Liver (tissue), 9 donors: ENCODE results near the gene OR10J4. TPM values are rescaled to one million over a fixed set of nuclear protein-coding genes. Genes with fewer than 3 reads are reported as not detected.
"Not testable (repeated sequence)": the region's sequence is repeated elsewhere in the genome, so short reads cannot be mapped to it uniquely, and the experiment has no call there.

Experiments used
- DNase-seq: peaks from one replicate; pipeline ENCODE4 v3.0.0-alpha.2; 2017; ENCODE audit warnings: low spot score
- H3K27ac ChIP-seq, 2 donors: one replicate each; pipeline ENCODE4 v1.7.0; 2013; ENCODE audit warnings: inconsistent platforms in 2 of 2, low read length in 2 of 2, control low read depth in 1 of 2, low read depth in 1 of 2, mild to moderate bottlenecking in 1 of 2
- H3K27me3 ChIP-seq, 4 donors: one replicate each; pipeline versions ENCODE4 v1.6.1 to v1.7.0; 2013; ENCODE audit warnings: low read length in 3 of 4, inconsistent platforms in 1 of 4, mild to moderate bottlenecking in 1 of 4, moderate library complexity in 1 of 4; ENCODE audit not compliant: control insufficient read depth in 4 of 4, insufficient read depth in 4 of 4
- H3K36me3 ChIP-seq, 4 donors: one replicate each; pipeline versions ENCODE4 v1.6.1 to v1.7.0; 2013; ENCODE audit warnings: low read length in 3 of 4, mild to moderate bottlenecking in 3 of 4, low read depth in 1 of 4, moderate library complexity in 1 of 4; ENCODE audit not compliant: control insufficient read depth in 4 of 4, insufficient read depth in 3 of 4
- H3K4me1 ChIP-seq, 4 donors: one replicate each; pipeline versions ENCODE4 v1.6.1 to v1.7.0; 2013; ENCODE audit warnings: low read length in 3 of 4, mild to moderate bottlenecking in 3 of 4, moderate library complexity in 1 of 4; ENCODE audit not compliant: control insufficient read depth in 4 of 4, insufficient read depth in 4 of 4
- H3K4me3 ChIP-seq, 3 donors: one replicate each; pipeline versions ENCODE4 v1.6.1 to v1.7.0; 2013; ENCODE audit warnings: low read length in 3 of 3, control low read depth in 1 of 3, low read depth in 1 of 3, mild to moderate bottlenecking in 1 of 3
- H3K9ac ChIP-seq, 2 donors: one replicate each; pipeline ENCODE4 v1.7.0; 2013; ENCODE audit warnings: low read length in 2 of 2, mild to moderate bottlenecking in 2 of 2, moderate library complexity in 2 of 2, control low read depth in 1 of 2, low read depth in 1 of 2
- H3K9me3 ChIP-seq, 4 donors: one replicate each; pipeline versions ENCODE4 v1.6.1 to v1.7.0; 2013; ENCODE audit warnings: low read length in 3 of 4; ENCODE audit not compliant: control insufficient read depth in 4 of 4
- FOXA1 ChIP-seq: IDR thresholded peaks from 2 replicates; pipeline ENCODE4 v1.6.1; 2016; ENCODE audit warnings: antibody characterized with exemption
- FOXA2 ChIP-seq: IDR thresholded peaks from 2 replicates; pipeline ENCODE4 v1.6.1; 2016; ENCODE audit warnings: antibody characterized with exemption
- GABPA ChIP-seq, 2 donors: IDR thresholded peaks in 1 of 2; conservative IDR thresholded peaks in 1 of 2; 2 replicates each; pipeline ENCODE4 v1.6.1; 2016; ENCODE audit warnings: antibody characterized with exemption in 2 of 2, mild to moderate bottlenecking in 1 of 2, moderate library complexity in 1 of 2
- HNF4G ChIP-seq: IDR thresholded peaks from 2 replicates; pipeline ENCODE4 v1.6.1; 2016; ENCODE audit warnings: antibody characterized with exemption
- JUND ChIP-seq, 2 donors: IDR thresholded peaks; 2 replicates each; pipeline ENCODE4 v1.6.1; 2016; ENCODE audit warnings: antibody characterized with exemption in 2 of 2
- NR2F2 ChIP-seq: IDR thresholded peaks from 2 replicates; pipeline ENCODE4 v1.6.1; 2016; ENCODE audit warnings: antibody characterized with exemption
- RAD21 ChIP-seq, 2 donors: IDR thresholded peaks; 2 replicates each; pipeline ENCODE4 v1.6.1; 2016; ENCODE audit warnings: antibody characterized with exemption in 2 of 2, mild to moderate bottlenecking in 2 of 2
- SP1 ChIP-seq: IDR thresholded peaks from 2 replicates; pipeline ENCODE4 v1.6.1; 2018; ENCODE audit warnings: antibody characterized with exemption, mild to moderate bottlenecking
- TAF1 ChIP-seq: conservative IDR thresholded peaks from 2 replicates; pipeline ENCODE4 v1.6.1; 2016; ENCODE audit warnings: antibody characterized with exemption, mild to moderate bottlenecking
- YY1 ChIP-seq: IDR thresholded peaks from 2 replicates; pipeline ENCODE4 v1.6.1; 2016; ENCODE audit warnings: antibody characterized with exemption, mild to moderate bottlenecking
- WGBS: extraction: QIAGEN DNeasy Blood & Tissue Kit; methylation state at CpG from one replicate; pipeline ENCODE4 v1.1.7; 2013; 5-methylcytosine and 5-hydroxymethylcytosine counted together
- polyA plus RNA-seq, 2 donors: library from polyadenylated mRNA; stranded (reverse) in 1 of 2; unstranded in 1 of 2; fragments of 200-250 nt in 1 of 2; fragments of >200 nt in 1 of 2; fragmentation: Nextera tagmentation in 1 of 2; extraction: Ambion mirVana in 1 of 2; gene quantifications; one replicate each; pipeline versions ENCODE4 v1.2.1 to v1.2.3, GENCODE V29; 2013 to 2015
- total RNA-seq, 2 donors: library from RNA; depleted of rRNA; stranded (reverse); fragments of >200 nt; gene quantifications; one replicate each; pipeline ENCODE4 v1.2.3, GENCODE V29; 2014
- TF ChIP-seq, protein P1 (sequence below): IDR thresholded peaks from 2 replicates; pipeline ENCODE4 v1.6.1; 2016; ENCODE audit warnings: antibody characterized with exemption
- TF ChIP-seq, protein P2 (sequence below): IDR thresholded peaks from 2 replicates; pipeline ENCODE4 v1.6.1; 2016; ENCODE audit warnings: antibody characterized with exemption, mild to moderate bottlenecking
- donor health status: healthy.
- donor health status: healthy.
- donor health status: healthy.
- donor health status: healthy.
- donor health status: healthy.

OR10J4 gene
- total and polyA plus RNA-seq, 4 donors = not detected

DNA sequence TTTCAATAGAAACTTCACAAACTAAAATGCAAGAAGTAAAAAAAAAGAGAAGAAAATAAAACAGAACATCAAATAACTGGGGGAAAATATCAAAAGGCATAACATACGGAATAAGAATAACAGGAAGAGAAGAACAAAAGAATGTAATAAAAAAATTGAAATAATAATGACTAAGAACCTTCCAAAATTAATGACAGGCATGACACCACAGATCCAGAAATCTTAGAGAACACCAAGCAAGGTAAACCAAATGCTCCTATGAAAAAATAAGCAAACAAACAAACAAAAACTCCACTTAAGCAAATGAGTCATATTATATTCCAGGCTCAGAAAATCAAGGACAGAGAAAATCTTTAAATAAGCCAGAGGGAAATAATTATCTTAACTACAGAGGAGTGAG lies 16.2 kb downstream of the OR10J4 start:
- no peak overlapping the region for H3K9ac ChIP-seq
- WGBS = 85% methylated on average over 1 of the region's 1 CpG

DNA sequence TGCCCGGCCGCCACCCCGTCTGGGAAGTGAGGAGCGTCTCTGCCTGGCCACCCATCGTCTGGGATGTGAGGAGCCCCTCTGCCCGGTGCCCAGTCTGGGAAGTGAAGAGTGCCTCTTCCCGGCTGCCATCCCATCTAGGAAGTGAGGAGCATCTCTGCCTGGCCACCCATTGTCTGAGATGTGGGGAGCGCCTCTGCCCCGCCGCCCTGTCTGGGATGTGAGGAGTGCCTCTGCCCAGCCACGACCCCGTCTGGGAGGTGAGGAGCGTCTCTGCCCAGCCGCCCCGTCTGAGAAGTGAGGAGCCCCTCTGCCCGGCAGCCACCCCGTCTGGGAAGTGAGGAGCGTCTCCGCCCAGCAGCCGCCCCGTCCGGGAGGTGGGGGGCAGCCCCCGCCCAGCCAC lies 17.6 kb downstream of the OR10J4 start:
- WGBS = 95% methylated on average over 22 of the region's 23 CpGs
- H3K9ac ChIP-seq, DNase-seq, H3K36me3 ChIP-seq, H3K27ac ChIP-seq, H3K4me1 ChIP-seq, H3K27me3 ChIP-seq, H3K9me3 ChIP-seq, H3K4me3 ChIP-seq: not testable (repeated sequence)

More for the DNA sequence above, 16.2 kb downstream of the OR10J4 start:
- Histone ChIP-seq H3K36me3 (no peaks in the 10 kb centered on the region), H3K4me3 (no peak overlapping the region), H3K27me3 (no peaks in the 10 kb centered on the region), H3K27ac (no peak overlapping the region), H3K4me1 (peaks cover 4 to 17% (median 15%) of the 10 kb centered on the region in 4 donors), H3K9me3 (no peaks in the 10 kb centered on the region)
- no peak for DNase-seq
- TF ChIP-seq JUND (IDR thresholded peaks at IDR 0.05) (no peak), SP1 (no peak), HNF4G (no peak), YY1 (no peak), FOXA1 (no peak), RAD21 (IDR thresholded peaks at IDR 0.05) (no peak)
- TF ChIP-seq, protein P1, sequence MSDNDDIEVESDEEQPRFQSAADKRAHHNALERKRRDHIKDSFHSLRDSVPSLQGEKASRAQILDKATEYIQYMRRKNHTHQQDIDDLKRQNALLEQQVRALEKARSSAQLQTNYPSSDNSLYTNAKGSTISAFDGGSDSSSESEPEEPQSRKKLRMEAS = no peak

DNA sequence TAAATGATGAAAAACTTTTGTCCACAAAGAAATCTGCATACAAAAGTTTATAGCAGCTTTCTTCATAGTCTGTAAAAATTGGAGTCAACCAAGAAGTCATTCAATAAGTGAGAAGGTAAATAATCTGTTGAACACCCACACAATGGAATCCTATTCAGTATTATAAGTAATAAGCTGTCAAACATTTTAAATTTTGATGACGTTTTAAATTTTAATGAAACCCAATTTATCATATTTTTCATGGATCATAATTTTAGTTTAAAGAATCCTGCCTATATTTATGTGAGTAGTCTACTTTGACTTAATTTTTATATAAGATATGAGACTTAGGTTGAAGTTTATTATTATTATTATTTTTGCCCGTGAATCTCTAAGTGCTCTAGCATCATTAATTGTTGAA lies 27.5 kb downstream of the OR10J4 start:
- H3K9ac ChIP-seq = no peak overlapping the region
- no peak for DNase-seq
- WGBS = 87% methylated on average over 2 of the region's 2 CpGs
- no peaks in the 10 kb centered on the region for H3K4me1 ChIP-seq
- TF ChIP-seq NR2F2 (no peak), HNF4G (no peak), FOXA2 (no peak), GABPA (IDR thresholded peaks at IDR 0.05 in 1 of 2, conservative IDR thresholded peaks at IDR 0.05 in 1 of 2) (no peak), TAF1 (no peak), FOXA1 (no peak)
- TF ChIP-seq, protein P1 = no peak
- TF ChIP-seq, protein P2, sequence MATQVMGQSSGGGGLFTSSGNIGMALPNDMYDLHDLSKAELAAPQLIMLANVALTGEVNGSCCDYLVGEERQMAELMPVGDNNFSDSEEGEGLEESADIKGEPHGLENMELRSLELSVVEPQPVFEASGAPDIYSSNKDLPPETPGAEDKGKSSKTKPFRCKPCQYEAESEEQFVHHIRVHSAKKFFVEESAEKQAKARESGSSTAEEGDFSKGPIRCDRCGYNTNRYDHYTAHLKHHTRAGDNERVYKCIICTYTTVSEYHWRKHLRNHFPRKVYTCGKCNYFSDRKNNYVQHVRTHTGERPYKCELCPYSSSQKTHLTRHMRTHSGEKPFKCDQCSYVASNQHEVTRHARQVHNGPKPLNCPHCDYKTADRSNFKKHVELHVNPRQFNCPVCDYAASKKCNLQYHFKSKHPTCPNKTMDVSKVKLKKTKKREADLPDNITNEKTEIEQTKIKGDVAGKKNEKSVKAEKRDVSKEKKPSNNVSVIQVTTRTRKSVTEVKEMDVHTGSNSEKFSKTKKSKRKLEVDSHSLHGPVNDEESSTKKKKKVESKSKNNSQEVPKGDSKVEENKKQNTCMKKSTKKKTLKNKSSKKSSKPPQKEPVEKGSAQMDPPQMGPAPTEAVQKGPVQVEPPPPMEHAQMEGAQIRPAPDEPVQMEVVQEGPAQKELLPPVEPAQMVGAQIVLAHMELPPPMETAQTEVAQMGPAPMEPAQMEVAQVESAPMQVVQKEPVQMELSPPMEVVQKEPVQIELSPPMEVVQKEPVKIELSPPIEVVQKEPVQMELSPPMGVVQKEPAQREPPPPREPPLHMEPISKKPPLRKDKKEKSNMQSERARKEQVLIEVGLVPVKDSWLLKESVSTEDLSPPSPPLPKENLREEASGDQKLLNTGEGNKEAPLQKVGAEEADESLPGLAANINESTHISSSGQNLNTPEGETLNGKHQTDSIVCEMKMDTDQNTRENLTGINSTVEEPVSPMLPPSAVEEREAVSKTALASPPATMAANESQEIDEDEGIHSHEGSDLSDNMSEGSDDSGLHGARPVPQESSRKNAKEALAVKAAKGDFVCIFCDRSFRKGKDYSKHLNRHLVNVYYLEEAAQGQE = no peak
- peaks cover 2 to 5% (median 3%) of the 10 kb centered on the region in 4 donors for H3K9me3 ChIP-seq
- H3K27ac ChIP-seq = no peak overlapping the region
- H3K27me3 ChIP-seq = no peaks in the 10 kb centered on the region
- H3K4me3 ChIP-seq = no peak overlapping the region
- no peaks in the 10 kb centered on the region for H3K36me3 ChIP-seq
